Measurements from ENCODE around the gene RSL24D1. TPM values are rescaled to one million over a fixed set of nuclear protein-coding genes. Genes with fewer than 3 reads are reported as not detected.

RSL24D1 gene
- total and polyA plus RNA-seq, 2 of the 13 experiments (the other 11 are each of a cell fraction or from before 2014, with no cell fraction given), result 58.8 to 100.0 TPM

DNA sequence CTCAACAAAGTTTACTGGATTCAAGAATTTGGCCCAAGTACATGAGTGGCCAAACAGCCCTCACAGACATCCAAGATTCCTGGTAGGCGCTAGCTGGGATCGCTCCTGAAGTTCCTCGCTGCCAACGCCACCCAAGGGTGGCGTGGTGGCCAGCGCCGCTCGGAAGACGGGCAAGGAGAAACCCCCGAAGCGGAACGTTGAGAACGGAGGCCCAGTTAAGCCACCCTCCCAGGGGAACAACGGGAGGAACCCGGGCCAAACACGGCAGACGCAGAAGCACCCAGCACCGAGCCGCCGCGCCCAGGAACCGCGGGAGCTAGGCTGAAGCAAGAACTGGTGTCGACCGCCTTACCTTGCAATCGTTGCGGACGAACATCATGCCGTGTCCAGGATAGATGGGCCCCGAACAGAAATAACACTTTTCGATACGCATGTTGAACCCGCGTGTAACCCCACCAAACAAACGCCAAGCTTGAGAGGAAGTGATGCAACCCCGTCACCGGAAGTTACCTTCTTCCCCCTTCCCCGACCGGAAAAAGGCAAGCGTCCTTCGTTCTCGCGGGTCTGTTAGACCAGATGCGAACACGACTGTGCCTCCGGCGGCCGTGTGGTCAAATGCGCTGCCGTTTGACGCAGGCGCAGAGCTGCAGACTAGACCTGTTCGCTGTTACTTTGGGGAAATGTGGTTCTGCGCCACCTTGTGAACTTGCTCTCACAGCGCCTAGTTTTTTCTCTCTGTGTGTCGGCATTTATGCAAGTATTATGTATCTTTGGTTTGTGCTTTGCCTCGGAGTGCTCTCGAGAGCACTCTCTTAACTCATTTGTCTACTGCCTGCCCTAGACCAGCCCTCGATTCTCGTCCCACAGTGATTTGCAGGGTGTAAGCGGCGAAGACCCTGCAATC, at the start of gene RSL24D1 (continued):
- TF ChIP-seq, protein P1, sequence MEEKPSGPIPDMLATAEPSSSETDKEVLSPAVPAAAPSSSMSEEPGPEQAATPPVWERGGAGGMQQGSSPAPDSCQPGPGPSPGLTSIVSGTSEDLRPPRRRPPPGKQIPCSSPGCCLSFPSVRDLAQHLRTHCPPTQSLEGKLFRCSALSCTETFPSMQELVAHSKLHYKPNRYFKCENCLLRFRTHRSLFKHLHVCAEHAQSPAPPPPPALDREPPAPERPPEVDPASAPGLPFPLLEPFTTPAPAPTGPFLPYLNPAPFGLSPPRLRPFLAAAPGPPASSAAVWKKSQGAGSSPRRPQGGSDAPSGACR (CRISPR knock-in tag; IDR thresholded peaks at IDR 0.05), result no peak; the same call in 1 of the 2 replicates
- TF ChIP-seq HDAC1 (CRISPR knock-in tag; IDR thresholded peaks at IDR 0.05) (peak; percentile 62), ZNF101 (CRISPR knock-in tag; IDR thresholded peaks at IDR 0.05; ENCODE audit: borderline replicate concordance, low read depth) (no peak), NCOA2 (CRISPR knock-in tag; IDR thresholded peaks at IDR 0.05) (peak; percentile 46; the same call in 1 of the 2 replicates), ZNF451 (CRISPR knock-in tag; IDR thresholded peaks at IDR 0.05) (peak; percentile 89; the same call in 1 of the 2 replicates), MXI1 (IDR thresholded peaks at IDR 0.05; ENCODE audit: borderline replicate concordance, low read depth, low read length) (peak; percentile 94; the same call in 2 of the 3 replicates), ZNF660 (CRISPR knock-in tag; IDR thresholded peaks at IDR 0.05; ENCODE audit: borderline replicate concordance, low read depth) (no peak), HOXA9 (CRISPR knock-in tag; IDR thresholded peaks at IDR 0.05; ENCODE audit: borderline replicate concordance) (0 out of 2 replicates have a peak, but pooled peaks have one; percentile 19), BCL6 (CRISPR knock-in tag; IDR thresholded peaks at IDR 0.05) (0 out of 2 replicates have a peak, but pooled peaks have one; percentile 16), KDM5A (IDR thresholded peaks at IDR 0.05; ENCODE audit: borderline replicate concordance, low read length) (peak; percentile 94), ZNF777 (CRISPR knock-in tag; IDR thresholded peaks at IDR 0.05) (no peak), GATA4 (IDR thresholded peaks at IDR 0.05; ENCODE audit: borderline replicate concordance, low read depth) (no peak), CHD2 (IDR thresholded peaks at IDR 0.05; ENCODE audit: low read depth, low read length) (peak; percentile 92), ZFX (CRISPR knock-in tag; IDR thresholded peaks at IDR 0.05; ENCODE audit: low read depth) (peak; percentile 77), SP4 (CRISPR knock-in tag; IDR thresholded peaks at IDR 0.05) (no peak), CREB1 (IDR thresholded peaks at IDR 0.05) (peak; percentile 82), CREB1 (CRISPR knock-in tag; IDR thresholded peaks at IDR 0.05) (peak; percentile 94), POLR2AphosphoS5 (IDR thresholded peaks at IDR 0.05; ENCODE audit: low read depth, low read length) (peak; percentile 92), PCBP2 (optimal IDR thresholded peaks at IDR 0.05; ENCODE audit: low read depth, low read length, poor library complexity, severe bottlenecking) (no peak)
- TF ChIP-seq, protein P2, sequence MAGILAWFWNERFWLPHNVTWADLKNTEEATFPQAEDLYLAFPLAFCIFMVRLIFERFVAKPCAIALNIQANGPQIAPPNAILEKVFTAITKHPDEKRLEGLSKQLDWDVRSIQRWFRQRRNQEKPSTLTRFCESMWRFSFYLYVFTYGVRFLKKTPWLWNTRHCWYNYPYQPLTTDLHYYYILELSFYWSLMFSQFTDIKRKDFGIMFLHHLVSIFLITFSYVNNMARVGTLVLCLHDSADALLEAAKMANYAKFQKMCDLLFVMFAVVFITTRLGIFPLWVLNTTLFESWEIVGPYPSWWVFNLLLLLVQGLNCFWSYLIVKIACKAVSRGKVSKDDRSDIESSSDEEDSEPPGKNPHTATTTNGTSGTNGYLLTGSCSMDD (CRISPR knock-in tag; IDR thresholded peaks at IDR 0.05), result no peak
- TF ChIP-seq, protein P3, sequence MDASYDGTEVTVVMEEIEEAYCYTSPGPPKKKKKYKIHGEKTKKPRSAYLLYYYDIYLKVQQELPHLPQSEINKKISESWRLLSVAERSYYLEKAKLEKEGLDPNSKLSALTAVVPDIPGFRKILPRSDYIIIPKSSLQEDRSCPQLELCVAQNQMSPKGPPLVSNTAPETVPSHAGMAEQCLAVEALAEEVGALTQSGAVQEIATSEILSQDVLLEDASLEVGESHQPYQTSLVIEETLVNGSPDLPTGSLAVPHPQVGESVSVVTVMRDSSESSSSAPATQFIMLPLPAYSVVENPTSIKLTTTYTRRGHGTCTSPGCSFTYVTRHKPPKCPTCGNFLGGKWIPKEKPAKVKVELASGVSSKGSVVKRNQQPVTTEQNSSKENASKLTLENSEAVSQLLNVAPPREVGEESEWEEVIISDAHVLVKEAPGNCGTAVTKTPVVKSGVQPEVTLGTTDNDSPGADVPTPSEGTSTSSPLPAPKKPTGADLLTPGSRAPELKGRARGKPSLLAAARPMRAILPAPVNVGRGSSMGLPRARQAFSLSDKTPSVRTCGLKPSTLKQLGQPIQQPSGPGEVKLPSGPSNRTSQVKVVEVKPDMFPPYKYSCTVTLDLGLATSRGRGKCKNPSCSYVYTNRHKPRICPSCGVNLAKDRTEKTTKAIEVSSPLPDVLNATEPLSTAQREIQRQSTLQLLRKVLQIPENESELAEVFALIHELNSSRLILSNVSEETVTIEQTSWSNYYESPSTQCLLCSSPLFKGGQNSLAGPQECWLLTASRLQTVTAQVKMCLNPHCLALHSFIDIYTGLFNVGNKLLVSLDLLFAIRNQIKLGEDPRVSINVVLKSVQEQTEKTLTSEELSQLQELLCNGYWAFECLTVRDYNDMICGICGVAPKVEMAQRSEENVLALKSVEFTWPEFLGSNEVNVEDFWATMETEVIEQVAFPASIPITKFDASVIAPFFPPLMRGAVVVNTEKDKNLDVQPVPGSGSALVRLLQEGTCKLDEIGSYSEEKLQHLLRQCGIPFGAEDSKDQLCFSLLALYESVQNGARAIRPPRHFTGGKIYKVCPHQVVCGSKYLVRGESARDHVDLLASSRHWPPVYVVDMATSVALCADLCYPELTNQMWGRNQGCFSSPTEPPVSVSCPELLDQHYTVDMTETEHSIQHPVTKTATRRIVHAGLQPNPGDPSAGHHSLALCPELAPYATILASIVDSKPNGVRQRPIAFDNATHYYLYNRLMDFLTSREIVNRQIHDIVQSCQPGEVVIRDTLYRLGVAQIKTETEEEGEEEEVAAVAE (CRISPR knock-in tag; IDR thresholded peaks at IDR 0.05; ENCODE audit: borderline replicate concordance), result 0 out of 2 replicates have a peak, but pooled peaks have one; percentile 33
- TF ChIP-seq, protein P4, sequence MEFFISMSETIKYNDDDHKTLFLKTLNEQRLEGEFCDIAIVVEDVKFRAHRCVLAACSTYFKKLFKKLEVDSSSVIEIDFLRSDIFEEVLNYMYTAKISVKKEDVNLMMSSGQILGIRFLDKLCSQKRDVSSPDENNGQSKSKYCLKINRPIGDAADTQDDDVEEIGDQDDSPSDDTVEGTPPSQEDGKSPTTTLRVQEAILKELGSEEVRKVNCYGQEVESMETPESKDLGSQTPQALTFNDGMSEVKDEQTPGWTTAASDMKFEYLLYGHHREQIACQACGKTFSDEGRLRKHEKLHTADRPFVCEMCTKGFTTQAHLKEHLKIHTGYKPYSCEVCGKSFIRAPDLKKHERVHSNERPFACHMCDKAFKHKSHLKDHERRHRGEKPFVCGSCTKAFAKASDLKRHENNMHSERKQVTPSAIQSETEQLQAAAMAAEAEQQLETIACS (CRISPR knock-in tag; IDR thresholded peaks at IDR 0.05), result no peak

Measured in HepG2 (cell line).